Duodenal mucosa (tissue), 2 donors: ENCODE data around the gene SH3TC1.

ENCODE experiments used
- H3K27ac ChIP-seq: one replicate; pipeline ENCODE4 v1.7.0; 2013; ENCODE audit warnings: low read depth, low read length
- H3K27me3 ChIP-seq, 2 donors: one replicate each; pipeline ENCODE4 v1.7.0; 2013; ENCODE audit warnings: low read length in 2 of 2, control low read depth in 1 of 2; ENCODE audit not compliant: insufficient read depth in 2 of 2, control insufficient read depth in 1 of 2
- H3K36me3 ChIP-seq, 2 donors: one replicate each; pipeline ENCODE4 v1.7.0; 2013; ENCODE audit warnings: low read length in 2 of 2, control low read depth in 1 of 2; ENCODE audit not compliant: insufficient read depth in 2 of 2, control insufficient read depth in 1 of 2
- H3K4me1 ChIP-seq, 2 donors: one replicate each; pipeline ENCODE4 v1.7.0; 2013; ENCODE audit warnings: low read length in 2 of 2, control low read depth in 1 of 2; ENCODE audit not compliant: insufficient read depth in 2 of 2, control insufficient read depth in 1 of 2
- H3K4me3 ChIP-seq, 2 donors: one replicate each; pipeline ENCODE4 v1.7.0; 2013; ENCODE audit warnings: low read length in 2 of 2, low read depth in 1 of 2
- H3K9ac ChIP-seq, 2 donors: one replicate each; pipeline ENCODE4 v1.7.0; 2013; ENCODE audit warnings: low read length in 2 of 2, low read depth in 1 of 2
- H3K9me3 ChIP-seq, 2 donors: one replicate each; pipeline ENCODE4 v1.7.0; 2013; ENCODE audit warnings: low read length in 2 of 2, control low read depth in 1 of 2; ENCODE audit not compliant: control insufficient read depth in 1 of 2

Gene SH3TC1

GRCh38 chr4:8188743-8189550, 10.1 kb upstream of the SH3TC1 start:
- Histone ChIP-seq H3K36me3 (no peaks in the 10 kb centered on the region), H3K27ac (peak overlapping the region; percentile 20), H3K4me1 (peaks cover 0 to 28% of the 10 kb centered on the region in 2 donors), H3K9me3 (no peaks in the 10 kb centered on the region), H3K9ac (no peak overlapping the region), H3K27me3 (peaks cover 0 to 4% of the 10 kb centered on the region in 2 donors), H3K4me3 (no peak overlapping the region)

GRCh38 chr4:8189551-8190466, 9.3 kb upstream of the SH3TC1 start:
- peaks cover 0 to 28% of the 10 kb centered on the region in 2 donors for H3K4me1 ChIP-seq
- no peak overlapping the region for H3K9ac ChIP-seq
- no peaks in the 10 kb centered on the region for H3K36me3 ChIP-seq
- H3K27me3 ChIP-seq, result peaks cover 0 to 4% of the 10 kb centered on the region in 2 donors
- H3K27ac ChIP-seq, result peak overlapping the region; percentile 39
- no peaks in the 10 kb centered on the region for H3K9me3 ChIP-seq
- H3K4me3 ChIP-seq, result no peak overlapping the region

- no peak overlapping the region for H3K4me3 ChIP-seq
- no peaks in the 10 kb centered on the region for H3K36me3 ChIP-seq
- peak overlapping the region; percentile 54 for H3K27ac ChIP-seq
- H3K4me1 ChIP-seq, result peaks cover 0 to 28% of the 10 kb centered on the region in 2 donors
- peaks cover 0 to 4% of the 10 kb centered on the region in 2 donors for H3K27me3 ChIP-seq
- no peaks in the 10 kb centered on the region for H3K9me3 ChIP-seq
- H3K9ac ChIP-seq, result no peak overlapping the region
Observed at GRCh38 chr4:8191136-8191747, 7.8 kb upstream of the SH3TC1 start.

GRCh38 chr4:8192748-8193738, 6.0 kb upstream of the SH3TC1 start:
- Histone ChIP-seq H3K4me3 (no peak overlapping the region), H3K27me3 (peaks cover 0 to 4% of the 10 kb centered on the region in 2 donors), H3K27ac (no peak overlapping the region), H3K4me1 (peaks cover under 1 to 26% of the 10 kb centered on the region in 2 donors), H3K9ac (no peak overlapping the region), H3K36me3 (no peaks in the 10 kb centered on the region), H3K9me3 (no peaks in the 10 kb centered on the region)

- H3K27ac ChIP-seq, result no peak overlapping the region
- peaks cover 11 to 26% of the 10 kb centered on the region in 2 donors for H3K4me1 ChIP-seq
- H3K9ac ChIP-seq, result no peak overlapping the region
- no peaks in the 10 kb centered on the region for H3K36me3 ChIP-seq
- no peaks in the 10 kb centered on the region for H3K9me3 ChIP-seq
- H3K4me3 ChIP-seq, result no peak overlapping the region
- H3K27me3 ChIP-seq, result peaks cover 0 to 4% of the 10 kb centered on the region in 2 donors
Observed at GRCh38 chr4:8194306-8195242, 4.5 kb upstream of the SH3TC1 start.

- peaks cover 0 to 4% of the 10 kb centered on the region in 2 donors for H3K27me3 ChIP-seq
- H3K9ac ChIP-seq, result no peak overlapping the region
- peaks cover 20 to 28% of the 10 kb centered on the region in 2 donors for H3K4me1 ChIP-seq
- no peaks in the 10 kb centered on the region for H3K36me3 ChIP-seq
- H3K9me3 ChIP-seq, result no peaks in the 10 kb centered on the region
- H3K4me3 ChIP-seq, result no peak overlapping the region
- H3K27ac ChIP-seq, result no peak overlapping the region
Observed at GRCh38 chr4:8195431-8195830, 3.7 kb upstream of the SH3TC1 start.

GRCh38 chr4:8195841-8196458, 3.1 kb upstream of the SH3TC1 start:
- H3K9ac ChIP-seq, result no peak overlapping the region
- no peak overlapping the region for H3K4me3 ChIP-seq
- peaks cover 25 to 30% of the 10 kb centered on the region in 2 donors for H3K4me1 ChIP-seq
- H3K36me3 ChIP-seq, result no peaks in the 10 kb centered on the region
- no peaks in the 10 kb centered on the region for H3K9me3 ChIP-seq
- peaks cover 0 to 4% of the 10 kb centered on the region in 2 donors for H3K27me3 ChIP-seq
- no peak overlapping the region for H3K27ac ChIP-seq

GRCh38 chr4:8197521-8197920, 1.6 kb upstream of the SH3TC1 start:
- peaks cover 31 to 39% of the 10 kb centered on the region in 2 donors for H3K4me1 ChIP-seq

More at GRCh38 chr4:8197521-8197920, 1.6 kb upstream of the SH3TC1 start:
- Histone ChIP-seq H3K27me3 (peaks cover 0 to 4% of the 10 kb centered on the region in 2 donors), H3K36me3 (no peaks in the 10 kb centered on the region), H3K4me3 (no peak overlapping the region), H3K9me3 (no peaks in the 10 kb centered on the region), H3K27ac (no peak overlapping the region), H3K9ac (no peak overlapping the region)
